Measurements from ENCODE around the gene EPHA2. TPM values are rescaled to one million over a fixed set of nuclear protein-coding genes. Genes with fewer than 3 reads are reported as not detected.

The EPHA2 gene
- total RNA-seq, 2 experiments from 2014 or later = 0.15 TPM; not detected in 1

- Histone ChIP-seq H3K36me3 (ENCODE audit: insufficient read depth, low read length) (no peaks in the 10 kb centered on the region), H3K9me3 (ENCODE audit: low read length) (no peaks in the 10 kb centered on the region), H2AFZ (ENCODE audit: low read length) (no peak overlapping the region), H3K9me2 (ENCODE audit: insufficient read depth, low read length) (no peaks in the 10 kb centered on the region), H3K4me1 (ENCODE audit: insufficient read depth, low read length, poor library complexity, severe bottlenecking) (no peaks in the 10 kb centered on the region), H3K27ac (ENCODE audit: low read depth, low read length, poor library complexity, severe bottlenecking) (no peak overlapping the region), H4K20me1 (ENCODE audit: insufficient read depth, low read length) (no peaks in the 10 kb centered on the region), H3K4me2 (ENCODE audit: low read length) (no peak overlapping the region), H3K79me2 (ENCODE audit: insufficient read depth, low read depth, low read length) (no peaks in the 10 kb centered on the region), H3K4me3 (ENCODE audit: low read depth, low read length, poor library complexity, severe bottlenecking) (no peak overlapping the region)
- intact Hi-C loops (cut with micrococcal nuclease; ENCODE audit: unreplicated experiment) = no loop called here
- no TSS peak for BruUV-seq (replicated peaks)
- ChIA-PET POLR2A (no interaction called here), CTCF (ENCODE audit: unreplicated experiment) (no interaction called here)
- no peak for DNase-seq (ENCODE audit: low spot score)
- no peak for TF ChIP-seq CTCF (conservative IDR thresholded peaks at IDR 0.05; ENCODE audit: low read length)
- no peak for TF ChIP-seq EZH2phosphoT487 (IDR thresholded peaks at IDR 0.05; ENCODE audit: borderline replicate concordance, low read depth, low read length)
These were observed 39.6 kb upstream of the EPHA2 start for GRCh38 chr1:16195518-16195905.

- no peaks in the 10 kb centered on the region for H3K36me3 ChIP-seq (ENCODE audit: insufficient read depth, low read length)
- no peak overlapping the region for H3K4me2 ChIP-seq (ENCODE audit: low read length)
- H3K79me2 ChIP-seq (ENCODE audit: insufficient read depth, low read depth, low read length) = no peaks in the 10 kb centered on the region
- ChIA-PET POLR2A (no interaction called here), CTCF (ENCODE audit: unreplicated experiment) (no interaction called here)
- no peak overlapping the region for H3K27ac ChIP-seq (ENCODE audit: low read depth, low read length, poor library complexity, severe bottlenecking)
- no peak overlapping the region for H3K4me3 ChIP-seq (ENCODE audit: low read depth, low read length, poor library complexity, severe bottlenecking)
- DNase-seq (ENCODE audit: low spot score) = no peak
- H3K4me1 ChIP-seq (ENCODE audit: insufficient read depth, low read length, poor library complexity, severe bottlenecking) = no peaks in the 10 kb centered on the region
- no TSS peak for BruUV-seq (replicated peaks)
- H2AFZ ChIP-seq (ENCODE audit: low read length) = no peak overlapping the region
- no peaks in the 10 kb centered on the region for H3K9me2 ChIP-seq (ENCODE audit: insufficient read depth, low read length)
- TF ChIP-seq EZH2phosphoT487 (IDR thresholded peaks at IDR 0.05; ENCODE audit: borderline replicate concordance, low read depth, low read length) (no peak), CTCF (conservative IDR thresholded peaks at IDR 0.05; ENCODE audit: low read length) (no peak)
- intact Hi-C loops (cut with micrococcal nuclease; ENCODE audit: unreplicated experiment) = no loop called here
- no peaks in the 10 kb centered on the region for H3K9me3 ChIP-seq (ENCODE audit: low read length)
- H4K20me1 ChIP-seq (ENCODE audit: insufficient read depth, low read length) = no peaks in the 10 kb centered on the region
These were observed 36.2 kb upstream of the EPHA2 start for GRCh38 chr1:16191916-16192546.

- no peaks in the 10 kb centered on the region for H3K4me1 ChIP-seq (ENCODE audit: insufficient read depth, low read length, poor library complexity, severe bottlenecking)
- BruUV-seq (replicated peaks) = no TSS peak
- H3K36me3 ChIP-seq (ENCODE audit: insufficient read depth, low read length) = no peaks in the 10 kb centered on the region
- H2AFZ ChIP-seq (ENCODE audit: low read length) = no peak overlapping the region
- TF ChIP-seq CTCF (conservative IDR thresholded peaks at IDR 0.05; ENCODE audit: low read length) = no peak
- POLR2A ChIA-PET = no interaction called here
- DNase-seq (ENCODE audit: low spot score) = no peak
- intact Hi-C loops (cut with micrococcal nuclease; ENCODE audit: unreplicated experiment) = no loop called here
- no peaks in the 10 kb centered on the region for H3K9me3 ChIP-seq (ENCODE audit: low read length)
- CTCF ChIA-PET (ENCODE audit: unreplicated experiment) = no interaction called here
- H3K4me2 ChIP-seq (ENCODE audit: low read length) = no peak overlapping the region
- H3K4me3 ChIP-seq (ENCODE audit: low read depth, low read length, poor library complexity, severe bottlenecking) = no peak overlapping the region
- no peaks in the 10 kb centered on the region for H4K20me1 ChIP-seq (ENCODE audit: insufficient read depth, low read length)
- no peak overlapping the region for H3K27ac ChIP-seq (ENCODE audit: low read depth, low read length, poor library complexity, severe bottlenecking)
- no peaks in the 10 kb centered on the region for H3K9me2 ChIP-seq (ENCODE audit: insufficient read depth, low read length)
- H3K79me2 ChIP-seq (ENCODE audit: insufficient read depth, low read depth, low read length) = no peaks in the 10 kb centered on the region
These were observed 35.4 kb upstream of the EPHA2 start for GRCh38 chr1:16191309-16191708.

Measured in OCI-LY7 (cell line).